Measurements from ENCODE around the gene KCNQ2.

GRCh38 chr20:63406617-63407245 lies 65.7 kb downstream of the KCNQ2 start:
- no peak for TF ChIP-seq EZH2 (IDR thresholded peaks at IDR 0.05)
- TF ChIP-seq POLR2AphosphoS5 (IDR thresholded peaks at IDR 0.05; ENCODE audit: borderline replicate concordance, low read depth, low read length) = no peak
